Suprapubic skin (tissue), 4 donors: Measurements from ENCODE around the gene TAB3.

Source experiments
- CTCF ChIP-seq, 2 donors: fragments of 200-600 bp in 1 of 2; fragments of 450-650 bp in 1 of 2; sonication (generic) in 1 of 2; IDR thresholded peaks; one replicate each; pipeline ENCODE4 v1.5.1; 2016 to 2019; ENCODE audit warnings: antibody characterized with exemption in 2 of 2, mild to moderate bottlenecking in 1 of 2, moderate library complexity in 1 of 2
- POLR2A ChIP-seq, 2 donors: fragments of 450-650 bp; IDR thresholded peaks; one replicate each; pipeline ENCODE4 v1.6.1; 2017; ENCODE audit warnings: antibody characterized with exemption in 2 of 2, mild to moderate bottlenecking in 2 of 2, moderate library complexity in 2 of 2
- POLR2AphosphoS5 ChIP-seq, 3 donors: sonication (generic); formaldehyde crosslinking; IDR thresholded peaks; one replicate each; pipeline ENCODE4 v1.6.1; 2017; ENCODE audit warnings: antibody characterized with exemption in 3 of 3

DNA sequence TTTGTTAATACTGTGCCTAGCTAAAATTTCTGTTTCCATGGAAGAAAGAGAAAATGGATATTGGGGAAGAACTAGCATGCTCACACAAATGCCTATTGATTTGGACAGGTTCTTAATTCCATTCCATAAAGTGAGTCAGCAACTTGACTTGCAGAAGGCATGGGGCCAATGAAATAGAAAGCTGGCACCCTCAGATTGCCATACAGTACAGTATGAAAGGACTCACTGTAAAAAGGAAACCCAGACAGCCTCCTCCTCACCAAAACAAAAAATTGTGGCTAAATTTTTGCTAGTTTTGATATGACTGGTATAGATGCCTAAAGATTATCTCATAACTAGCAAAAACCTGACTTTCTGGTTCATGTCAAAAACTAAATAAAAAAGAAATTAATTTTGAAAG lies 11.2 kb upstream of the TAB3 start:
- no peak for TF ChIP-seq CTCF (IDR thresholded peaks at IDR 0.05)
- TF ChIP-seq POLR2AphosphoS5 (IDR thresholded peaks at IDR 0.05): no peak
- no peak for TF ChIP-seq POLR2A (IDR thresholded peaks at IDR 0.05)
